Activated naive CD4-positive, alpha-beta T cell treated with anti-CD3 and anti-CD28 coated beads, Interleukin-2, amount 50 U/mL, for 24 hours (primary cell): ENCODE measurements around the gene NSUN5.
"Not testable (repeated sequence)": the region's sequence is repeated elsewhere in the genome, so short reads cannot be mapped to it uniquely, and the experiment has no call there.

Source experiments
- H3K27ac Mint-ChIP-seq: one replicate; pipeline ENCODE4 v1.8.0; 2021; ENCODE audit warnings: mild to moderate bottlenecking, mixed read lengths
- H3K27me3 Mint-ChIP-seq: one replicate; pipeline ENCODE4 v1.8.0; 2021; ENCODE audit warnings: mixed read lengths
- H3K36me3 Mint-ChIP-seq: one replicate; pipeline ENCODE4 v1.8.0; 2021; ENCODE audit warnings: mixed read lengths
- H3K4me1 Mint-ChIP-seq: one replicate; pipeline ENCODE4 v1.8.0; 2021; ENCODE audit warnings: mixed read lengths
- H3K4me3 Mint-ChIP-seq: one replicate; pipeline ENCODE4 v1.8.0; 2021; ENCODE audit warnings: mild to moderate bottlenecking, mixed read lengths
- H3K9me3 Mint-ChIP-seq: one replicate; pipeline ENCODE4 v1.8.0; 2021; ENCODE audit warnings: mixed read lengths

NSUN5 gene

GRCh38 chr7:73312831-73313520, 4.3 kb upstream of the NSUN5 start:
- Mint-ChIP-seq H3K36me3 (peaks cover 1% of the 10 kb centered on the region), H3K27ac (no peak overlapping the region), H3K27me3 (no peaks in the 10 kb centered on the region), H3K9me3 (no peaks in the 10 kb centered on the region), H3K4me3 (no peak overlapping the region), H3K4me1 (peaks cover 13% of the 10 kb centered on the region)

- not testable (repeated sequence) for H3K9me3 Mint-ChIP-seq, H3K27me3 Mint-ChIP-seq, H3K4me3 Mint-ChIP-seq, H3K36me3 Mint-ChIP-seq
- H3K4me1 Mint-ChIP-seq: peaks cover 29% of the 10 kb centered on the region
- H3K27ac Mint-ChIP-seq: peak overlapping the region; percentile 51
Observed at GRCh38 chr7:73311421-73311820, 2.8 kb upstream of the NSUN5 start.

- Mint-ChIP-seq H3K27ac (peak overlapping the region; percentile 96), H3K27me3 (no peaks in the 10 kb centered on the region), H3K4me3 (peak overlapping the region; percentile 98), H3K9me3 (no peaks in the 10 kb centered on the region), H3K4me1 (peaks cover 35% of the 10 kb centered on the region), H3K36me3 (peaks cover 10% of the 10 kb centered on the region)
Observed at GRCh38 chr7:73308074-73308664, 457 bp downstream of the NSUN5 start.

GRCh38 chr7:73307436-73307835, 1.2 kb downstream of the NSUN5 start:
- Mint-ChIP-seq H3K36me3 (peaks cover 10% of the 10 kb centered on the region), H3K27me3 (no peaks in the 10 kb centered on the region), H3K9me3 (no peaks in the 10 kb centered on the region), H3K27ac (peak overlapping the region; percentile 89), H3K4me1 (peaks cover 35% of the 10 kb centered on the region), H3K4me3 (peak overlapping the region; percentile 98)

GRCh38 chr7:73304612-73305387, 3.8 kb downstream of the NSUN5 start:
- H3K27ac Mint-ChIP-seq, H3K4me3 Mint-ChIP-seq, H3K27me3 Mint-ChIP-seq, H3K9me3 Mint-ChIP-seq: not testable (repeated sequence)
- Mint-ChIP-seq H3K36me3 (peaks cover 10% of the 10 kb centered on the region), H3K4me1 (peaks cover 35% of the 10 kb centered on the region)

- Mint-ChIP-seq H3K9me3 (no peaks in the 10 kb centered on the region), H3K27ac (no peak overlapping the region), H3K4me3 (no peak overlapping the region), H3K27me3 (no peaks in the 10 kb centered on the region), H3K36me3 (peaks cover 10% of the 10 kb centered on the region), H3K4me1 (peaks cover 31% of the 10 kb centered on the region)
Observed at GRCh38 chr7:73304071-73304470, 4.6 kb downstream of the NSUN5 start.

- no peaks in the 10 kb centered on the region for H3K27me3 Mint-ChIP-seq
- H3K9me3 Mint-ChIP-seq: no peaks in the 10 kb centered on the region
- peaks cover 26% of the 10 kb centered on the region for H3K4me1 Mint-ChIP-seq
- no peak overlapping the region for H3K27ac Mint-ChIP-seq
- peaks cover 10% of the 10 kb centered on the region for H3K36me3 Mint-ChIP-seq
- no peak overlapping the region for H3K4me3 Mint-ChIP-seq
Observed at GRCh38 chr7:73303546-73303945, 5.1 kb downstream of the NSUN5 start.

GRCh38 chr7:73302846-73303245, 5.8 kb downstream of the NSUN5 start:
- peaks cover 21% of the 10 kb centered on the region for H3K4me1 Mint-ChIP-seq
- not testable (repeated sequence) for H3K36me3 Mint-ChIP-seq, H3K9me3 Mint-ChIP-seq, H3K27me3 Mint-ChIP-seq, H3K4me3 Mint-ChIP-seq, H3K27ac Mint-ChIP-seq

- not testable (repeated sequence) for H3K4me1 Mint-ChIP-seq, H3K36me3 Mint-ChIP-seq, H3K4me3 Mint-ChIP-seq, H3K9me3 Mint-ChIP-seq, H3K27me3 Mint-ChIP-seq, H3K27ac Mint-ChIP-seq
Observed at GRCh38 chr7:73301108-73301507, 7.5 kb downstream of the NSUN5 start.

- H3K27ac Mint-ChIP-seq, H3K27me3 Mint-ChIP-seq, H3K36me3 Mint-ChIP-seq, H3K4me1 Mint-ChIP-seq, H3K9me3 Mint-ChIP-seq, H3K4me3 Mint-ChIP-seq: not testable (repeated sequence)
Observed at GRCh38 chr7:73299812-73300211, 8.8 kb downstream of the NSUN5 start.

- not testable (repeated sequence) for H3K36me3 Mint-ChIP-seq, H3K9me3 Mint-ChIP-seq, H3K4me1 Mint-ChIP-seq, H3K4me3 Mint-ChIP-seq, H3K27ac Mint-ChIP-seq, H3K27me3 Mint-ChIP-seq
Observed at GRCh38 chr7:73297706-73298105, 10.9 kb downstream of the NSUN5 start.

- H3K36me3 Mint-ChIP-seq, H3K9me3 Mint-ChIP-seq, H3K4me3 Mint-ChIP-seq, H3K27me3 Mint-ChIP-seq, H3K4me1 Mint-ChIP-seq, H3K27ac Mint-ChIP-seq: not testable (repeated sequence)
Observed at GRCh38 chr7:73297235-73297634, 11.4 kb downstream of the NSUN5 start.

- not testable (repeated sequence) for H3K27ac Mint-ChIP-seq, H3K9me3 Mint-ChIP-seq, H3K27me3 Mint-ChIP-seq, H3K36me3 Mint-ChIP-seq, H3K4me3 Mint-ChIP-seq, H3K4me1 Mint-ChIP-seq
Observed at GRCh38 chr7:73277210-73277609, 31.4 kb downstream of the NSUN5 start.

- H3K9me3 Mint-ChIP-seq, H3K27me3 Mint-ChIP-seq, H3K27ac Mint-ChIP-seq, H3K36me3 Mint-ChIP-seq, H3K4me1 Mint-ChIP-seq, H3K4me3 Mint-ChIP-seq: not testable (repeated sequence)
Observed at GRCh38 chr7:73267813-73268212, 40.8 kb downstream of the NSUN5 start.

- not testable (repeated sequence) for H3K4me3 Mint-ChIP-seq, H3K36me3 Mint-ChIP-seq, H3K27ac Mint-ChIP-seq, H3K9me3 Mint-ChIP-seq, H3K27me3 Mint-ChIP-seq, H3K4me1 Mint-ChIP-seq
Observed at GRCh38 chr7:73266719-73267368, 41.8 kb downstream of the NSUN5 start.

GRCh38 chr7:73262416-73262815, 46.2 kb downstream of the NSUN5 start:
- H3K27me3 Mint-ChIP-seq, H3K4me1 Mint-ChIP-seq, H3K9me3 Mint-ChIP-seq, H3K27ac Mint-ChIP-seq, H3K36me3 Mint-ChIP-seq, H3K4me3 Mint-ChIP-seq: not testable (repeated sequence)
